Right cardiac atrium (tissue), 5 donors: Measurements from ENCODE around the gene CPEB4. TPM values are rescaled to one million over a fixed set of nuclear protein-coding genes. Genes with fewer than 3 reads are reported as not detected.

Experiments
- ATAC-seq, 2 donors: fragments of 200-7000 bp; cut with Tn5 transposase; one replicate each; pipeline versions ENCODE4 v1.8.0 to v1.9.1; 2020; ENCODE audit warnings: moderate library complexity in 2 of 2, mild to moderate bottlenecking in 1 of 2
- DNase-seq, 3 donors: peaks; one replicate each; pipeline ENCODE4 v3.0.0-alpha.2; 2020
- H3K27ac ChIP-seq: one replicate; pipeline ENCODE4 v1.5.1; 2013; ENCODE audit warnings: mild to moderate bottlenecking, low read length, control low read depth, moderate library complexity
- H3K27me3 ChIP-seq: one replicate; pipeline ENCODE4 v1.6.1; 2013; ENCODE audit not compliant: control insufficient read depth, insufficient read depth
- H3K4me1 ChIP-seq: one replicate; pipeline ENCODE4 v1.6.1; 2013; ENCODE audit warnings: low read length; ENCODE audit not compliant: control insufficient read depth, insufficient read depth
- H3K4me3 ChIP-seq: one replicate; pipeline ENCODE4 v1.5.1; 2013; ENCODE audit warnings: low read length, control low read depth
- H3K9me3 ChIP-seq: one replicate; pipeline ENCODE4 v1.6.1; 2013; ENCODE audit warnings: low read length; ENCODE audit not compliant: control insufficient read depth
- WGBS: extraction: QIAGEN DNeasy Blood & Tissue Kit; methylation state at CpG from one replicate; pipeline ENCODE4 v1.1.7; 2013; 5-methylcytosine and 5-hydroxymethylcytosine counted together
- intact Hi-C, 4 donors: fragments of 100-400 bp; cut with DNase I; formaldehyde crosslinking; loops; one replicate each; pipeline versions ENCODE4 v1.11.0 to v1.14.0; 2022 to 2023
- long read RNA-seq, 4 donors: library from polyadenylated mRNA; unstranded; transcript quantifications; one replicate each; pipeline ENCODE4 v2.0.0, GENCODE V29; 2020 to 2021
- polyA plus RNA-seq: library from polyadenylated mRNA; stranded (reverse); fragments of 200-250 nt; gene quantifications from one replicate; pipeline ENCODE4 v1.2.3, GENCODE V29; 2013
- total RNA-seq, 4 donors: library from RNA; stranded (reverse); fragmentation: NEBNext Ultra II Directional; extraction: Animal tissue kit (Norgen Biotek cat#: 25700); gene quantifications; one replicate each; pipeline ENCODE4 v1.2.1, GENCODE V29; 2021
- donor health status: healthy with polysubstance abuse.
- donor health status: DM: no; HTN: yes; CAD: no.
- donor health status: DM: no; HTN: no; CAD: no.
- donor health status: DM: no; HTN: yes; CAD: no; lungs with severe emphysema.
- donor health status: DM: yes; HTN: yes; CAD: no.

Gene CPEB4
- total RNA-seq = 100 to 1,000 TPM in 2 of 4 donors, 10 to 100 TPM in 2; 92.4 to 152 (median 98.8) TPM
- polyA plus RNA-seq = 23.9 TPM
- long read RNA-seq, donor 1, transcript CPEB4-208 (8 exons, 2,607 nt) = major isoform, 19 of 72 reads
- long read RNA-seq, donor 1, partial matches to known transcripts = 3 of 72 reads
- long read RNA-seq, donor 1, other reads (novel, unspliced or antisense) = 49 of 72 reads
- long read RNA-seq, donor 2, partial matches to known transcripts = 1 of 10 reads
- long read RNA-seq, donor 2, other reads (novel, unspliced or antisense) = 6 of 10 reads
- long read RNA-seq, donor 3, full-length matches to known transcripts = 44 of 176 reads
- long read RNA-seq, donor 3, partial matches to known transcripts = 16 of 176 reads
- long read RNA-seq, donor 3, other reads (novel, unspliced or antisense) = 116 of 176 reads
- long read RNA-seq, donor 4, partial matches to known transcripts = 3 of 13 reads
- long read RNA-seq, donor 4, other reads (novel, unspliced or antisense) = 8 of 13 reads

- Histone ChIP-seq H3K9me3 (no peaks in the 10 kb centered on the region), H3K27me3 (no peaks in the 10 kb centered on the region), H3K4me1 (peaks cover 7% of the 10 kb centered on the region), H3K27ac (peak within 1 kb of the TSS; percentile 84), H3K4me3 (peak within 1 kb of the TSS; percentile 86)
- intact Hi-C loops = loop anchor here in 2 of 4 donors (5.0 to 10.0 kb wide), 4 partner anchors 84 to 273 kb away; partner anchors contain the start of gene BOD1 (in 1 of the 2)
- WGBS = 5% methylated on average over 55 of the region's 55 CpGs
- ATAC-seq (peak; percentile 98), DNase-seq (peak; percentile 99 to 100 (median 100))
Measured at GRCh38 chr5:173887610-173888472, at the start of gene CPEB4. Gene CPEB4, plus strand, starts transcription at chr5:173888349. Its CDS starts 1,385 bp downstream, at chr5:173889734.

GRCh38 chr5:173839117-173839713 is 48.9 kb upstream of the CPEB4 start:
- no peak overlapping the region for H3K4me3 ChIP-seq
- WGBS = 46% methylated on average over 5 of the region's 5 CpGs
- H3K9me3 ChIP-seq = no peaks in the 10 kb centered on the region
- H3K27me3 ChIP-seq = no peaks in the 10 kb centered on the region
- no peak for DNase-seq
- no peaks in the 10 kb centered on the region for H3K4me1 ChIP-seq
- peak; percentile 24 to 59 for ATAC-seq
- H3K27ac ChIP-seq = no peak overlapping the region
- intact Hi-C loops = no loop called here

- Histone ChIP-seq H3K27me3 (no peaks in the 10 kb centered on the region), H3K9me3 (no peaks in the 10 kb centered on the region), H3K4me3 (no peak overlapping the region), H3K27ac (no peak overlapping the region), H3K4me1 (no peaks in the 10 kb centered on the region)
- DNase-seq = no peak
- peak in 1 of 2 donors; percentile 34 for ATAC-seq
- 75% methylated on average over 6 of the region's 6 CpGs for WGBS
- intact Hi-C loops = no loop called here
Measured at GRCh38 chr5:173840111-173840983, 47.8 kb upstream of the CPEB4 start.

- intact Hi-C loops = no loop called here
- H3K4me3 ChIP-seq = no peak overlapping the region
- H3K4me1 ChIP-seq = no peaks in the 10 kb centered on the region
- no peaks in the 10 kb centered on the region for H3K9me3 ChIP-seq
- DNase-seq (no peak), ATAC-seq (no peak)
- no peak overlapping the region for H3K27ac ChIP-seq
- WGBS = 88% methylated on average over 3 of the region's 3 CpGs
- H3K27me3 ChIP-seq = no peaks in the 10 kb centered on the region
Measured at GRCh38 chr5:173841710-173842109, 46.4 kb upstream of the CPEB4 start.

GRCh38 chr5:173843794-173844193 is 44.4 kb upstream of the CPEB4 start:
- H3K27ac ChIP-seq = no peak overlapping the region
- no peaks in the 10 kb centered on the region for H3K27me3 ChIP-seq
- no peaks in the 10 kb centered on the region for H3K4me1 ChIP-seq
- no peak for ATAC-seq
- H3K4me3 ChIP-seq = no peak overlapping the region
- DNase-seq = no peak
- H3K9me3 ChIP-seq = no peaks in the 10 kb centered on the region
- intact Hi-C loops = no loop called here
- 93% methylated on average over 3 of the region's 3 CpGs for WGBS

GRCh38 chr5:173845321-173845720 is 42.8 kb upstream of the CPEB4 start:
- no peaks in the 10 kb centered on the region for H3K9me3 ChIP-seq
- 92% methylated on average over 6 of the region's 6 CpGs for WGBS

GRCh38 chr5:173846929-173847501 is 41.1 kb upstream of the CPEB4 start:
- H3K4me1 ChIP-seq = no peaks in the 10 kb centered on the region
- H3K9me3 ChIP-seq = no peaks in the 10 kb centered on the region
- DNase-seq = no peak
- H3K27ac ChIP-seq = no peak overlapping the region
- ATAC-seq = no peak
- 97% methylated on average over 1 of the region's 1 CpG for WGBS
- intact Hi-C loops = no loop called here
- no peak overlapping the region for H3K4me3 ChIP-seq
- no peaks in the 10 kb centered on the region for H3K27me3 ChIP-seq

More at GRCh38 chr5:173845321-173845720, 42.8 kb upstream of the CPEB4 start:
- Histone ChIP-seq H3K27ac (no peak overlapping the region), H3K4me1 (no peaks in the 10 kb centered on the region), H3K27me3 (no peaks in the 10 kb centered on the region), H3K4me3 (no peak overlapping the region)
- no peak for DNase-seq
- ATAC-seq = no peak
- intact Hi-C loops = no loop called here

- 92% methylated on average over 2 of the region's 2 CpGs for WGBS
- intact Hi-C loops = no loop called here
- H3K27me3 ChIP-seq = no peaks in the 10 kb centered on the region
- no peaks in the 10 kb centered on the region for H3K4me1 ChIP-seq
- ATAC-seq (no peak), DNase-seq (no peak)
- no peaks in the 10 kb centered on the region for H3K9me3 ChIP-seq
- no peak overlapping the region for H3K4me3 ChIP-seq
- H3K27ac ChIP-seq = no peak overlapping the region
Measured at GRCh38 chr5:173848986-173849596, 39.1 kb upstream of the CPEB4 start.

- H3K4me3 ChIP-seq = no peak overlapping the region
- no peaks in the 10 kb centered on the region for H3K4me1 ChIP-seq
- H3K9me3 ChIP-seq = no peaks in the 10 kb centered on the region
- 94% methylated on average over 4 of the region's 4 CpGs for WGBS
- H3K27me3 ChIP-seq = no peaks in the 10 kb centered on the region
- no peak for ATAC-seq
- intact Hi-C loops = no loop called here
- DNase-seq = no peak
- H3K27ac ChIP-seq = no peak overlapping the region
Measured at GRCh38 chr5:173849908-173850307, 38.2 kb upstream of the CPEB4 start.
